Gastrocnemius medialis (tissue), 4 donors: ENCODE measurements around the gene TMEM87B.

Experiments
- POLR2A ChIP-seq, 2 donors: fragments of 450-650 bp; IDR thresholded peaks; one replicate each; pipeline ENCODE4 v1.6.1; 2017; ENCODE audit warnings: antibody characterized with exemption in 2 of 2, mild to moderate bottlenecking in 2 of 2, moderate library complexity in 2 of 2
- TF ChIP-seq, protein P1 (sequence below), 5 experiments: fragments of 450-650 bp in 3 of 5; fragments of 200-600 bp in 2 of 5; sonication (generic) in 2 of 5; IDR thresholded peaks in 4 of 5; conservative IDR thresholded peaks in 1 of 5; 1 replicate in 4 of 5; 2 replicates in 1 of 5; pipeline ENCODE4 v1.5.1; 2016 to 2019; ENCODE audit warnings: antibody characterized with exemption in 5 of 5, mild to moderate bottlenecking in 3 of 5, moderate library complexity in 3 of 5

- no peak for TF ChIP-seq POLR2A (IDR thresholded peaks at IDR 0.05)
- TF ChIP-seq, protein P1, sequence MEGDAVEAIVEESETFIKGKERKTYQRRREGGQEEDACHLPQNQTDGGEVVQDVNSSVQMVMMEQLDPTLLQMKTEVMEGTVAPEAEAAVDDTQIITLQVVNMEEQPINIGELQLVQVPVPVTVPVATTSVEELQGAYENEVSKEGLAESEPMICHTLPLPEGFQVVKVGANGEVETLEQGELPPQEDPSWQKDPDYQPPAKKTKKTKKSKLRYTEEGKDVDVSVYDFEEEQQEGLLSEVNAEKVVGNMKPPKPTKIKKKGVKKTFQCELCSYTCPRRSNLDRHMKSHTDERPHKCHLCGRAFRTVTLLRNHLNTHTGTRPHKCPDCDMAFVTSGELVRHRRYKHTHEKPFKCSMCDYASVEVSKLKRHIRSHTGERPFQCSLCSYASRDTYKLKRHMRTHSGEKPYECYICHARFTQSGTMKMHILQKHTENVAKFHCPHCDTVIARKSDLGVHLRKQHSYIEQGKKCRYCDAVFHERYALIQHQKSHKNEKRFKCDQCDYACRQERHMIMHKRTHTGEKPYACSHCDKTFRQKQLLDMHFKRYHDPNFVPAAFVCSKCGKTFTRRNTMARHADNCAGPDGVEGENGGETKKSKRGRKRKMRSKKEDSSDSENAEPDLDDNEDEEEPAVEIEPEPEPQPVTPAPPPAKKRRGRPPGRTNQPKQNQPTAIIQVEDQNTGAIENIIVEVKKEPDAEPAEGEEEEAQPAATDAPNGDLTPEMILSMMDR (IDR thresholded peaks at IDR 0.05 in 4 of 5, conservative IDR thresholded peaks at IDR 0.05 in 1 of 5): no peak
Observed at GRCh38 chr2:112021781-112022231, 33.3 kb upstream of the TMEM87B start.
